Thymus (tissue), 11 donors: ENCODE measurements around the gene OSBPL9. TPM values are rescaled to one million over a fixed set of nuclear protein-coding genes. Genes with fewer than 3 reads are reported as not detected.
"Not testable (repeated sequence)": the region's sequence is repeated elsewhere in the genome, so short reads cannot be mapped to it uniquely, and the experiment has no call there.

Source experiments
- DNase-seq, 9 donors: peaks; one replicate each; pipeline ENCODE4 v3.0.0-alpha.2; 2013; ENCODE audit warnings: low spot score in 9 of 9, low read depth in 6 of 9, missing footprints in 1 of 9
- H3K27ac ChIP-seq, 2 donors: one replicate each; pipeline ENCODE4 v1.5.1; 2013; ENCODE audit warnings: control low read depth in 1 of 2, low read depth in 1 of 2, low read length in 1 of 2, mild to moderate bottlenecking in 1 of 2, moderate library complexity in 1 of 2
- H3K27me3 ChIP-seq, 2 donors: one replicate each; pipeline ENCODE4 v1.5.1; 2013; ENCODE audit warnings: low read length in 1 of 2; ENCODE audit not compliant: control insufficient read depth in 2 of 2, insufficient read depth in 1 of 2
- H3K36me3 ChIP-seq, 2 donors: one replicate each; pipeline ENCODE4 v1.5.1; 2013; ENCODE audit warnings: low read length in 1 of 2, mild to moderate bottlenecking in 1 of 2, moderate library complexity in 1 of 2; ENCODE audit not compliant: control insufficient read depth in 2 of 2, insufficient read depth in 2 of 2
- H3K4me1 ChIP-seq, 2 donors: one replicate each; pipeline ENCODE4 v1.5.1; 2013; ENCODE audit warnings: low read length in 2 of 2; ENCODE audit not compliant: control insufficient read depth in 2 of 2, insufficient read depth in 2 of 2
- H3K4me3 ChIP-seq, 2 donors: one replicate each; pipeline ENCODE4 v1.5.1; 2013; ENCODE audit warnings: low read length in 2 of 2, control low read depth in 1 of 2, mild to moderate bottlenecking in 1 of 2
- H3K9me3 ChIP-seq, 2 donors: one replicate each; pipeline ENCODE4 v1.5.1; 2013; ENCODE audit warnings: low read length in 1 of 2, mild to moderate bottlenecking in 1 of 2; ENCODE audit not compliant: control insufficient read depth in 2 of 2, insufficient read depth in 1 of 2
- WGBS: extraction: QIAGEN DNeasy Blood & Tissue Kit; methylation state at CpG from one replicate; pipeline ENCODE4 v1.1.7; 2013; 5-methylcytosine and 5-hydroxymethylcytosine counted together
- polyA plus RNA-seq: library from polyadenylated mRNA; stranded (reverse); fragments of 200-250 nt; gene quantifications from one replicate; pipeline ENCODE4 v1.2.3, GENCODE V29; 2013
- total RNA-seq: library from RNA; stranded (reverse); fragments of 120-200 nt; gene quantifications from one replicate; pipeline ENCODE4 v1.2.4, GENCODE V29; 2013
- donor health status: healthy.

Gene OSBPL9
- total and polyA plus RNA-seq, 2 donors: 53.7 to 58.1 TPM

DNA sequence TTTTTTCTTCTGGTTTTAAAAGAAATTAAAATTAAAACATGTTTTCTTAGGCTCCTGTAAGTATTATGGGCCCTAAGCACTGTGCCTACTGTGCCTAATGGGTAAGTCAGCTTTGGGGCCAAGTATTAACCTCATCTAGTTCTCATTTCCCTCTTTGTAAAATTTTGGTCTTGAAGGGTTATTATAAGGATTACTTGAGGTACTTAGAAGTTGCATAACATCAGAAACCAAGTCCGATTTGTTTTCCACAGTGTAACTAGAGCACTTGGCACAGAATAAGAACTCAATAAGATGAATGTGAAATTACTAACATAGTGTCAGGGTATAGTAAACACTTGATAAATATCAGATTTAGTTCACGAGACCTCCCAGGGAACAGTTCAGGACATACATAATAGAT is 16.4 kb upstream of the OSBPL9 start:
- Histone ChIP-seq H3K27me3 (no peaks in the 10 kb centered on the region), H3K27ac (no peak overlapping the region), H3K4me3 (no peak overlapping the region), H3K9me3 (no peaks in the 10 kb centered on the region), H3K4me1 (no peaks in the 10 kb centered on the region), H3K36me3 (no peaks in the 10 kb centered on the region)
- DNase-seq: no peak
- WGBS: 90% methylated on average over 2 of the region's 2 CpGs

DNA sequence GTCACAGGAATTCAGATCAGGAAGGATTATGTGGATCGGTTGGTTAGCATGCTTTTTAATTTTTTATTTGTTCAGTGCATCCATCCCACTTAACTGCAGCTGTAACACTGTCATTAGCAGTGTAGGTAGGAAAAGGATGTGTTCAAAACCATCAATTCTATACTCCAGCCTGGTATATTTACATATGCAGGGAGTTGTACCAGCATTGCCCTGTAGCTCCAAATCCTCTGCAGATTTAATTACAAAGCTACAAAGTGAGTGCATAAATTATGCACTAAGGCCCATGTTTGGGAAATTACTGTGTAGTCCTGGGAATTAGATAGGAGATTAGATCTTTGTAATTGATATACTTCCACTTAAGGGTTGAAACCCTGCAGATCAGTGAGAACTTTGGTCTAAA is 15.9 kb upstream of the OSBPL9 start:
- no peaks in the 10 kb centered on the region for H3K4me1 ChIP-seq
- H3K27me3 ChIP-seq: no peaks in the 10 kb centered on the region
- no peak overlapping the region for H3K4me3 ChIP-seq
- DNase-seq: no peak
- WGBS: 88% methylated on average over 1 of the region's 1 CpG
- no peaks in the 10 kb centered on the region for H3K9me3 ChIP-seq
- no peaks in the 10 kb centered on the region for H3K36me3 ChIP-seq
- no peak overlapping the region for H3K27ac ChIP-seq

DNA sequence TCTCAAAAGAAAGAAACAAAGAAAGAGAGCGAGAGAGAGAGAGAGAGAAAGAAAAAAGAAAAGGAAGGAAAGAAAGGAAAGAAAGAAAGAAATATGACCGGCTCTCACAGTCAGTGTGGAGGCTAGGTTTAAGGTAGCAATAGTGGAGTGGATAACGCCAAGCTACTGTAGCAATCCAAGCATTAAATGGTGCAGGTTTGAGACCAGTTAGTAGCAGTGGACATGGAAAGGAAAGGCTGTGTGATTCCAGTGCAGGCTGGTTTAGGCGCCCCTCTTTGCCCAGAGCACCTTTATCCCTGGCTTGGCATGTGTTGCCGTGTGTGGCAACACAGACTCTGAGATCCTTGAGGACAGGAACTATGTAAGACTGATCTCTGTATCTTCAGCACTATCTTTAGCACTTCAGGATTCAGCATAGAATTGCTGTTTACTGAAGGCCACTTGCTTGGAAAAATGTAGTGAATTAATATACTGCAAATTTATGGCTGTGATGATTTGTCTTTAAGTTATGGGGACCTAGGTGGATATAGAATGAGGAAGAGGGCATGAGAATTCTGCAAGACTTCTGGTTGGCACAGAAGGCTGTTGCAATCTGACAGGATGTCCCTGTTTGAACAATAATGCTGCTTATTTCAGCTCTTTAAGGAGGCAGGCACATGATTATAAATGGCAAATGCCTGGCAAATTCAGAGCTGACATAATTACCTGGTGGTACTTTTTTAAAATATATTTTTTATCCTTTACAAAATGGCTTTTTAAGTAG is 10.8 kb upstream of the OSBPL9 start:
- H3K27ac ChIP-seq: no peak overlapping the region
- 92% methylated on average over 5 of the region's 5 CpGs for WGBS

GRCh38 chr1:51607681-51608095 is 9.2 kb upstream of the OSBPL9 start:
- no peak for DNase-seq
- H3K27ac ChIP-seq: no peak overlapping the region
- WGBS: 85% methylated on average over 6 of the region's 6 CpGs
- H3K4me1 ChIP-seq: no peaks in the 10 kb centered on the region
- no peaks in the 10 kb centered on the region for H3K36me3 ChIP-seq
- no peak overlapping the region for H3K4me3 ChIP-seq
- H3K9me3 ChIP-seq: no peaks in the 10 kb centered on the region
- H3K27me3 ChIP-seq: no peaks in the 10 kb centered on the region

More for the DNA sequence above, 10.8 kb upstream of the OSBPL9 start:
- no peak for DNase-seq
- Histone ChIP-seq H3K4me3 (no peak overlapping the region), H3K9me3 (no peaks in the 10 kb centered on the region), H3K27me3 (no peaks in the 10 kb centered on the region), H3K36me3 (no peaks in the 10 kb centered on the region), H3K4me1 (no peaks in the 10 kb centered on the region)

GRCh38 chr1:51610104-51610503 is 6.8 kb upstream of the OSBPL9 start:
- H3K27ac ChIP-seq, H3K4me3 ChIP-seq, DNase-seq, H3K27me3 ChIP-seq, H3K4me1 ChIP-seq, H3K9me3 ChIP-seq, H3K36me3 ChIP-seq: not testable (repeated sequence)
- WGBS: 98% methylated on average over 6 of the region's 6 CpGs

DNA sequence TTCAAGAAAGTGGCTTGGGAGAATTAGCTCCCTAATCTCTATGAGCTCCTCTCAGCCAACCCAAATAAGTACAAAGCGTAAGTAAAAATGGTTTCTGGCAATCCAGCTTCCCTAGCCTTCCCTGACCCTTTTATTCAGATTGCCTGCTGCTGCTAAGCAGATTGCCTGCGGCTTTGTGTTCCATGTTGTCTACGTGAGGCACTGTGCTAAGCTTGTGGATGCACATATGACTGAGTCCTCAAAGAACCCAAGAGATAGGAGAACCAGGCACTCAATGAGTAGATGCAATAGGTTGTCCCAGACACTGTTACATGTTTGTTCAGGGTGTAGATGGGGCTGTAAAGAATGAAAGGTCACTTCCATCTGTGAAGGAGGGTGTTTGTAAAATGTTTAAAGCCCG is 6.3 kb upstream of the OSBPL9 start:
- Histone ChIP-seq H3K27ac (no peak overlapping the region), H3K4me1 (no peaks in the 10 kb centered on the region), H3K36me3 (no peaks in the 10 kb centered on the region), H3K4me3 (no peak overlapping the region), H3K9me3 (no peaks in the 10 kb centered on the region), H3K27me3 (no peaks in the 10 kb centered on the region)
- DNase-seq: no peak
- 97% methylated on average over 4 of the region's 4 CpGs for WGBS

- no peak for DNase-seq
- WGBS: 77% methylated on average over 2 of the region's 2 CpGs
- Histone ChIP-seq H3K27ac (no peak overlapping the region), H3K36me3 (no peaks in the 10 kb centered on the region), H3K27me3 (no peaks in the 10 kb centered on the region), H3K4me1 (peaks cover 0 to under 1% of the 10 kb centered on the region in 2 donors), H3K9me3 (no peaks in the 10 kb centered on the region), H3K4me3 (no peak overlapping the region)
Observed at GRCh38 chr1:51612447-51612961, 4.4 kb upstream of the OSBPL9 start.

DNA sequence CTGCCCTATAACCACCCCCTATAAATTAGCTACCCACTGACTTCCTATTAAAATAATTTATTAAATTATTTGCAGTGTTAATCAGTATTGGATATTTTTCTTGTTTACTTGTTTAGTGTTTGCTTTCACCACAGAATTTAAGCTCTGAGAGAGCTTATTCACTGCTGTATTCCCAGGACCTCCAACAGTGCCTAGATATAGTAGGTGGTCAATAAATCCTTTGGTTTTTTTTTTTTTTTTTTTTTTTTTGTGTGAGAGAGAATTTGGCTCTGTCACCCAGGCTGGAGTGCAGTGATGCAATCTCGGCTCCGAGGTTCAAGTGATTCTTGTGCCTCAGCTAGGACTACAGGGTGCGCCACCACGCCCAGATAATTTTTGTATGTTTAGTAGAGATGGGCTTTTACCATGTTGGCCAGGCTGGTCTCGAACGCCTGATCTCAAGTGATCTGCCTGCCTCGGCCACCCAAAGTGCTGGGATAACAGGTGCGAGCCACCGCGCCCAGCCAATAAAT is 1.1 kb upstream of the OSBPL9 start:
- no peak overlapping the region for H3K4me3 ChIP-seq
- H3K27me3 ChIP-seq: no peaks in the 10 kb centered on the region
- no peak for DNase-seq
- no peak overlapping the region for H3K27ac ChIP-seq
- peaks cover 3 to 6% of the 10 kb centered on the region in 2 donors for H3K4me1 ChIP-seq
- no peaks in the 10 kb centered on the region for H3K9me3 ChIP-seq
- 98% methylated on average over 10 of the region's 10 CpGs for WGBS
- no peaks in the 10 kb centered on the region for H3K36me3 ChIP-seq

DNA sequence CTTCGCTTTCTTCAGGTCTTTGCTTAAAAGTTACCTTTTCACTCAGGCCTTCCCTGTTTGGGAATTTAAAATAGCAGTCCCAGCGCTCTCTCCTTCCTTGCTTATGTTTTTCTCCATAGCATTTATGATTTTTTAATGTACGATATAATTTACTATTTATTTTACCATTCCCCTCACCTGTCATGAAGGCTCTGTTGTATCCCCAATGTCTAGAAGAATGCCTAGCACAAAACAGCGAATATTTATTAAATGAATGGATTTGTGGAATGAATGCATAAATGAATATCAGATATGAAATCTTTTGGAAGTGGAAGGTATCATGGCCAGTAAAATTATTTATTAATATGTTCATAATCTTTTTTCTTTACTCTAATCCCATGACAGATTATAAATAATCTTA is 402 bp upstream of the OSBPL9 start:
- H3K36me3 ChIP-seq: no peaks in the 10 kb centered on the region
- H3K4me1 ChIP-seq: peaks cover 3 to 6% of the 10 kb centered on the region in 2 donors
- peak overlapping the region in 1 of 2 donors; percentile 99 for H3K4me3 ChIP-seq
- DNase-seq: no peak
- WGBS: 68% methylated on average over 4 of the region's 4 CpGs
- H3K27me3 ChIP-seq: no peaks in the 10 kb centered on the region
- no peaks in the 10 kb centered on the region for H3K9me3 ChIP-seq
- H3K27ac ChIP-seq: no peak overlapping the region
